Fibroblast of peridontal ligament (primary cell): ENCODE data around the gene OR4X1.
"Not testable (repeated sequence)": the region's sequence is repeated elsewhere in the genome, so short reads cannot be mapped to it uniquely, and the experiment has no call there.

Experiments
- DNase-seq: peaks from one replicate; pipeline ENCODE4 v3.0.0-alpha.2; 2010; ENCODE audit errors: extremely low read depth

OR4X1 gene

GRCh38 chr11:48263423-48263911, at the start of gene OR4X1:
Gene OR4X1, plus strand, starts transcription at chr11:48263861. Its CDS starts 0 bp downstream, at chr11:48263861.
- DNase-seq, result no peak

GRCh38 chr11:48216510-48216909, 47.2 kb upstream of the OR4X1 start, which contains the start of gene OR4B1:
Gene OR4B1, plus strand, starts transcription at chr11:48216810. Its CDS starts 0 bp downstream, at chr11:48216810.
- no peak for DNase-seq

- no peak for DNase-seq
Observed at GRCh38 chr11:48228761-48229160, 34.9 kb upstream of the OR4X1 start.

- not testable (repeated sequence) for DNase-seq
Observed at GRCh38 chr11:48230057-48230456, 33.6 kb upstream of the OR4X1 start.

GRCh38 chr11:48237727-48238126, 25.9 kb upstream of the OR4X1 start:
- DNase-seq, result no peak

GRCh38 chr11:48242501-48242900, 21.2 kb upstream of the OR4X1 start:
- no peak for DNase-seq

- DNase-seq, result no peak
Observed at GRCh38 chr11:48244804-48245203, 18.9 kb upstream of the OR4X1 start, which contains the start of gene OR4X2. Gene OR4X2, plus strand, starts transcription at chr11:48245104. Its CDS starts 0 bp downstream, at chr11:48245104.

- DNase-seq, result no peak
Observed at GRCh38 chr11:48248902-48249301, 14.8 kb upstream of the OR4X1 start.

GRCh38 chr11:48261600-48261999, 2.1 kb upstream of the OR4X1 start:
- no peak for DNase-seq

GRCh38 chr11:48270621-48271020, 7.0 kb downstream of the OR4X1 start:
- DNase-seq, result no peak

- DNase-seq, result no peak
Observed at GRCh38 chr11:48272606-48273005, 8.9 kb downstream of the OR4X1 start.

GRCh38 chr11:48305923-48306322, 42.3 kb downstream of the OR4X1 start, which contains the start of gene OR4S1:
Gene OR4S1, plus strand, starts transcription at chr11:48306223. Its CDS starts 0 bp downstream, at chr11:48306223.
- no peak for DNase-seq

- peak; percentile 57 for DNase-seq
Observed at GRCh38 chr11:48307760-48308386, 44.2 kb downstream of the OR4X1 start.

GRCh38 chr11:48313590-48313989, 49.9 kb downstream of the OR4X1 start:
- DNase-seq, result not testable (repeated sequence)
